Body of pancreas (tissue), 4 donors: ENCODE data around the gene RACK1. TPM values are rescaled to one million over a fixed set of nuclear protein-coding genes. Genes with fewer than 3 reads are reported as not detected.
"Not testable (repeated sequence)": the region's sequence is repeated elsewhere in the genome, so short reads cannot be mapped to it uniquely, and the experiment has no call there.

Experiments
- ATAC-seq: fragments of 150-250 bp; one replicate; pipeline ENCODE4 v1.9.1; 2016
- DNase-seq, 4 donors: peaks; one replicate each; pipeline ENCODE4 v3.0.0-alpha.2; 2019
- H3K27ac ChIP-seq, 4 donors: fragments of 200-600 bp; sonication (generic); 1 replicate in 3 of 4; 2 replicates in 1 of 4; pipeline versions ENCODE4 v1.5.1 to v1.6.1; 2016 to 2019; ENCODE audit warnings: mild to moderate bottlenecking in 1 of 4, mixed read lengths in 1 of 4, moderate library complexity in 1 of 4
- H3K27me3 ChIP-seq, 2 donors: fragments of 200-600 bp; sonication (generic); one replicate each; pipeline ENCODE4 v1.6.0; 2016; ENCODE audit warnings: mild to moderate bottlenecking in 1 of 2
- H3K36me3 ChIP-seq, 2 donors: fragments of 200-600 bp; sonication (generic); replicated peaks in 1 of 2; 2 replicates each; pipeline ENCODE4 v1.5.1; 2016; ENCODE audit warnings: low read depth in 2 of 2; ENCODE audit not compliant: insufficient read depth in 1 of 2
- H3K4me1 ChIP-seq: fragments of 200-600 bp; sonication (generic); one replicate; pipeline ENCODE4 v1.6.0; 2016
- H3K4me3 ChIP-seq, 2 donors: fragments of 200-600 bp; sonication (generic); 1 replicate in 1 of 2; 2 replicates in 1 of 2; pipeline ENCODE4 v1.5.1; 2016 to 2019
- H3K9me3 ChIP-seq, 3 donors: fragments of 200-600 bp; sonication (generic); 1 replicate in 2 of 3; 2 replicates in 1 of 3; pipeline ENCODE4 v1.5.1; 2016
- CTCF ChIP-seq, 7 experiments: fragments of 450-650 bp in 4 of 7; fragments of 200-600 bp in 3 of 7; sonication (generic) in 3 of 7; IDR thresholded peaks; one replicate each; pipeline ENCODE4 v1.5.1; 2016 to 2019; ENCODE audit warnings: antibody characterized with exemption in 7 of 7
- POLR2A ChIP-seq, 3 donors: fragments of 450-650 bp; IDR thresholded peaks; one replicate each; pipeline ENCODE4 v1.6.1; 2016; ENCODE audit warnings: antibody characterized with exemption in 3 of 3, mild to moderate bottlenecking in 2 of 3
- WGBS, 2 donors: methylation state at CpG; one replicate each; pipeline ENCODE4 v1.1.5; 2017; 5-methylcytosine and 5-hydroxymethylcytosine counted together
- intact Hi-C: fragments of 100-400 bp; cut with DNase I; formaldehyde crosslinking; loops from one replicate; pipeline ENCODE4 v1.15.1; 2023
- total RNA-seq, 2 donors: library from RNA; depleted of rRNA; stranded (reverse); fragments of >200 nt; gene quantifications; one replicate each; pipeline ENCODE4 v1.1.0, GENCODE V29; 2016

RACK1 gene
- total RNA-seq: 1,000 to 10,000 TPM; 1,136 to 1,977 TPM

GRCh38 chr5:181243564-181244343 is at the start of gene RACK1:
RACK1 (minus strand) TSS chr5:181243906; CDS start chr5:181243800, 106 bp downstream.
- DNase-seq (peak; percentile 87 to 91 (median 90)), ATAC-seq (peak; percentile 73)
- H3K36me3 ChIP-seq: peaks cover 15 to 22% of the 10 kb centered on the region in 2 donors
- WGBS, 2 donors: 0 to 1% methylated on average over 24 to 50 of the region's 50 CpGs
- H3K27ac ChIP-seq: peak within 1 kb of the TSS; percentile 65 to 95 (median 92)
- H3K4me1 ChIP-seq: peaks cover 71% of the 10 kb centered on the region
- no peaks in the 10 kb centered on the region for H3K9me3 ChIP-seq
- TF ChIP-seq CTCF (IDR thresholded peaks at IDR 0.05) (peak in 2 of 7 experiments; percentile 4 to 11), POLR2A (IDR thresholded peaks at IDR 0.05) (peak in 2 of 3 donors; percentile 86 to 87)
- intact Hi-C loops: no loop called here
- H3K27me3 ChIP-seq: no peaks in the 10 kb centered on the region
- peak within 1 kb of the TSS; percentile 51 to 71 for H3K4me3 ChIP-seq

DNA sequence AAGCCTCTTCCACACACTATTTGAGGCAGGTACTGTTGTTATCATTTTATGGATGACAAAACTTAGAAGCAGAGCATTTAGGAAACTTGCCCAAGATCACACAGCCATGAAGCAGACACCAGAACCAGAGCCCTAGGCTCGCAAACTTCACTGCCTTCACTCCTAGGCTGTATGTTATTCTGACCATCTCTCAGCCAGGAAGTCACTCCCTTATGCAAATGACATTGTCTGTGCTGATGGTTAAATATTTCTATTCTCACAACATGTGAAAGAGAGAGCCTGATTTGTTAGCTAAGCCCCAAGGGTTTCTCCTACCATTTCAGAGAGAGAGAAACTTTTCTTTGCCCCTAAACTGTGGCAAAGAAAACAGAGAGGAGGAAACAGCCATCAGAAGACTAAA is 43.6 kb upstream of the RACK1 start:
- DNase-seq, H3K4me1 ChIP-seq, H3K9me3 ChIP-seq, H3K27me3 ChIP-seq, intact Hi-C loops, ATAC-seq, H3K27ac ChIP-seq, H3K4me3 ChIP-seq, H3K36me3 ChIP-seq: not testable (repeated sequence)
- 94 to 100% methylated on average over 1 of the region's 1 CpG for WGBS, 2 donors

DNA sequence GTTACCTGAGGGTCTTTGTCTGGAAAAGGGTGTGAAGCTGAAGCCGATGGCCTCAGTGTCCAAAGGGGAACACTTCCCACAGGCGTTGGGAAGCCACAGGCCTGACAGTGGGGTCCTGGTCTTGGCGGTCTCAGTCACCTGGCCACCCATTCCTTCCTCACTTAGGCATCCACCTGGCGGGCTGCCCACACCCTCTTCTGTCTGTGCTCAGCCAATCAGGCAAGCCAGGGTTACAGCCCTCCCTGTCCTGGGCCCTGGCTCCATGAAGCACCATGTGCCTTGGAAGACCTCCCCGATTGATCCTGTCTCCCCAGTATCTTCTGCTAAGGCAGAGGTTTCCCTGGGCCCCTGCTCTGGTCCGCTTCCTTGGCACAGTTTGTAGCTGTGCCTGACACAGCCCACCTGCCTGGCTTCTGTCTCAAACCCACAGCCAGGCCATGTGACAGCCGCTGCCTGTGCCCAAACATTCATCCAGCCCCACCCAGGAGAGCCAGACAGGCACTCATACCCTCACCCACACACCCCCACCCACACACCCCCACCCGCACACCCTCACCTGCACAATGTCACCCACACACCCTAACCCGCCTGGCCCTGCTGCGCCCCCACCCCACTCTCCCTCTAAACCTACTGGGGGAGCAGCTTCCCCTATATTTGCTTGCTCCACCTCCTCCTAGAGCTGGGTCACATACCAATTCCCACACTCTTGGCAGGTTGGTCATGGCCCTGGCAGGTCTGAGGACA is 42.4 kb upstream of the RACK1 start:
- H3K9me3 ChIP-seq, H3K4me3 ChIP-seq, intact Hi-C loops, H3K27ac ChIP-seq, H3K36me3 ChIP-seq, H3K27me3 ChIP-seq, ATAC-seq, H3K4me1 ChIP-seq, DNase-seq: not testable (repeated sequence)
- WGBS, 2 donors: 78 to 87% methylated on average over 3 to 10 of the region's 10 CpGs

- H3K27me3 ChIP-seq, intact Hi-C loops, H3K4me1 ChIP-seq, H3K27ac ChIP-seq, H3K36me3 ChIP-seq, H3K4me3 ChIP-seq, H3K9me3 ChIP-seq, DNase-seq, ATAC-seq: not testable (repeated sequence)
- peak in 2 of 7 experiments; percentile 5 to 17 for TF ChIP-seq CTCF (IDR thresholded peaks at IDR 0.05)
- WGBS, 2 donors: 40 to 70% methylated on average over 3 to 4 of the region's 6 CpGs
Observed at GRCh38 chr5:181283841-181284755, 40.4 kb upstream of the RACK1 start.

DNA sequence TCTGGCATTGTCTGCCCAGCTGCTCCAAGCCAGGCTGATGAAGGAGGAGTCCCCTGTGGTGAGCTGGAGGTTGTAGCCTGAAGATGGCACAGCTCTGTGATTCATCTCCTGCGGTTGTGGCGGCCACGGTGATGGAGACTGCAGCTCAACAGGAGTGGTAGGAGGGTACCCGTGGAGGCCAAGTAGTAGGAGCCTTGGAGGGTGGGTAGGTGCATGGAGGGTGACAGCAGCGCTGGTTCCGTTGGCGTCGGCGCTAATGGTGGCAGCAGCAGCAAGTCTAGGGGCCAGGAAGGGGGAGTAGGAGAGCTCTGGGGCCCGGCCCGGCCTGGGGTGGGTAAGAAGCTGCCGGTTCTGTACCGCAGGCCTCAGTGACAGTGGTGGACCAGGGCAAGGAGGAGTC is 39.6 kb upstream of the RACK1 start:
- Histone ChIP-seq H3K36me3 (no peaks in the 10 kb centered on the region), H3K4me1 (no peaks in the 10 kb centered on the region), H3K9me3 (no peaks in the 10 kb centered on the region), H3K27ac (no peak overlapping the region), H3K27me3 (no peaks in the 10 kb centered on the region), H3K4me3 (no peak overlapping the region)
- TF ChIP-seq CTCF (IDR thresholded peaks at IDR 0.05): no peak
- TF ChIP-seq POLR2A (IDR thresholded peaks at IDR 0.05): no peak
- intact Hi-C loops: no loop called here
- 67 to 85% methylated on average over 13 of the region's 13 CpGs for WGBS, 2 donors
- no peak for DNase-seq
- ATAC-seq: no peak
